Endothelial cell of umbilical vein (primary cell): Measurements from ENCODE around the gene KLHDC9. TPM values are rescaled to one million over a fixed set of nuclear protein-coding genes. Genes with fewer than 3 reads are reported as not detected.

Experiments
- BruUV-seq: library from RNA; stranded (reverse); fragments of 400-500 nt; replicated peaks from 2 replicates; lab custom pipeline; 2021; lab: Mats Ljungman, UMichigan
- CTCF ChIA-PET: fragments of 300-600, 350-600 bp; sonication (Branson Sonifier 250); formaldehyde crosslinking; loops from one replicate; lab custom pipeline; 2021; ENCODE audit warnings: antibody characterized with exemption, inconsistent platforms; lab: Charles Lee
- POLR2A ChIA-PET: fragments of 300-600, 350-600 bp; sonication (Branson Sonifier 250); formaldehyde crosslinking; loops from one replicate; lab custom pipeline; 2021; ENCODE audit warnings: antibody characterized with exemption, inconsistent platforms; lab: Charles Lee
- DNase-seq: peaks from one replicate; pipeline ENCODE4 v3.0.0-alpha.2; 2011; ENCODE audit warnings: low read depth, low spot score
- FAIRE-seq: peaks from 2 replicates; lab custom pipeline; 2011; peaks lifted over from hg19 to GRCh38; lab: Jason Lieb, UNC
- H2AFZ ChIP-seq: 2 replicates; pipeline ENCODE4 v1.6.0; 2012; ENCODE audit warnings: low read depth, low read length, control low read depth, inconsistent platforms
- H3K27ac ChIP-seq: 2 replicates; pipeline ENCODE4 v1.5.1; 2011; ENCODE audit warnings: low read depth, mild to moderate bottlenecking, control low read depth, low read length, moderate library complexity; ENCODE audit not compliant: insufficient read depth
- H3K27me3 ChIP-seq, 2 experiments: 2 replicates each; pipeline versions ENCODE4 v1.6.0 to v1.6.1; 2011; ENCODE audit warnings: low read length in 2 of 2, mixed read lengths in 1 of 2; ENCODE audit not compliant: control insufficient read depth in 2 of 2, insufficient read depth in 2 of 2
- H3K36me3 ChIP-seq, 2 experiments: 2 replicates in 1 of 2; 3 replicates in 1 of 2; pipeline ENCODE4 v1.5.1; 2011; ENCODE audit warnings: low read length in 2 of 2, mild to moderate bottlenecking in 1 of 2, moderate library complexity in 1 of 2; ENCODE audit not compliant: control insufficient read depth in 2 of 2, insufficient read depth in 2 of 2; ENCODE audit errors: extremely low read depth in 1 of 2
- H3K4me1 ChIP-seq: 3 replicates; pipeline ENCODE4 v1.5.1; 2011; ENCODE audit warnings: mild to moderate bottlenecking, low read length; ENCODE audit not compliant: control insufficient read depth, insufficient read depth; ENCODE audit errors: extremely low read depth
- H3K4me2 ChIP-seq: 2 replicates; pipeline ENCODE4 v1.6.1; 2011; ENCODE audit warnings: low read length, control low read depth, mixed read lengths; ENCODE audit not compliant: insufficient read depth
- H3K4me3 ChIP-seq, 3 experiments: fragments of 200-600 bp in 1 of 3; sonication (generic), shearing (Covaris generic) in 1 of 3; replicated peaks in 1 of 3; 2 replicates each; pipeline ENCODE4 v1.5.1; 2011 to 2016; ENCODE audit warnings: control low read depth in 3 of 3, low read length in 3 of 3, mild to moderate bottlenecking in 2 of 3, inconsistent platforms in 1 of 3, low read depth in 1 of 3, moderate library complexity in 1 of 3; ENCODE audit not compliant: insufficient read depth in 1 of 3
- H3K79me2 ChIP-seq: 2 replicates; pipeline ENCODE4 v1.6.0; 2012; ENCODE audit warnings: low read length, inconsistent platforms; ENCODE audit not compliant: control insufficient read depth, insufficient read depth
- H3K9ac ChIP-seq: replicated peaks from 2 replicates; pipeline ENCODE3; 2011; ENCODE audit warnings: low read length, control low read depth; ENCODE audit not compliant: insufficient read depth; ENCODE audit errors: extremely low read depth
- H3K9me1 ChIP-seq: replicated peaks from 3 replicates; pipeline ENCODE4 v1.6.0; 2011; ENCODE audit warnings: mild to moderate bottlenecking, low read length; ENCODE audit not compliant: control insufficient read depth, insufficient read depth; ENCODE audit errors: extremely low read depth
- H3K9me3 ChIP-seq: replicated peaks from 2 replicates; pipeline ENCODE4 v1.5.1; 2012; ENCODE audit warnings: low read length, inconsistent platforms; ENCODE audit not compliant: control insufficient read depth, insufficient read depth
- H4K20me1 ChIP-seq: replicated peaks from 2 replicates; pipeline ENCODE3; 2011; ENCODE audit warnings: mild to moderate bottlenecking, low read length; ENCODE audit not compliant: control insufficient read depth, insufficient read depth; ENCODE audit errors: extremely low read depth
- JUN ChIP-seq: IDR thresholded peaks from 2 replicates; pipeline ENCODE4 v1.6.1; 2011; ENCODE audit warnings: borderline replicate concordance, low read depth; ENCODE audit not compliant: insufficient read length, insufficient read depth
- MYC ChIP-seq: IDR thresholded peaks from one replicate; pipeline ENCODE4 v1.6.1; 2011; ENCODE audit warnings: mild to moderate bottlenecking, low read depth, low read length
- dilution Hi-C: fragments of 300-500 bp; cut with MboI; formaldehyde crosslinking; loops from one replicate; pipeline ENCODE4 v1.15.0; 2019; ENCODE audit warnings: low sequenced_read_pairs; ENCODE audit not compliant: extremely low pct_ligation_motif_present
- intact Hi-C: fragments of 100-400 bp; cut with micrococcal nuclease; formaldehyde crosslinking; loops from one replicate; pipeline ENCODE4 v1.10.0; 2022
- polyA plus RNA-seq, 4 experiments: library from polyadenylated mRNA; depleted of rRNA in 3 of 4; stranded (reverse) in 3 of 4; unstranded in 1 of 4; fragments of >200 nt; gene quantifications; 2 replicates each; pipeline versions ENCODE4 v1.2.1 to v1.2.3, GENCODE V29; 2011 to 2012; ENCODE audit warnings: missing spikeins in 1 of 4
- total RNA-seq: library from RNA; stranded (reverse); gene quantifications from 2 replicates; pipeline ENCODE4 v1.2.3, GENCODE V29; 2021

KLHDC9 gene
- total and polyA plus RNA-seq, 2 donors (not counting 3 experiments of a cell fraction or from before 2014, with no cell fraction given): 1.1 to 2.6 TPM

- no TSS peak for BruUV-seq
- H3K79me2 ChIP-seq: no peaks in the 10 kb centered on the region
- H3K9me3 ChIP-seq: no peaks in the 10 kb centered on the region
- H3K4me2 ChIP-seq: no peak overlapping the region
- no peak overlapping the region for H3K27ac ChIP-seq
- H3K9ac ChIP-seq: no peak overlapping the region
- H3K9me1 ChIP-seq: no peaks in the 10 kb centered on the region
- DNase-seq (no peak), FAIRE-seq (no peak)
- H3K4me1 ChIP-seq: no peaks in the 10 kb centered on the region
- no peak overlapping the region for H2AFZ ChIP-seq
- no peaks in the 10 kb centered on the region for H3K36me3 ChIP-seq
- ChIA-PET CTCF (interaction anchor here (1.0 to 1.9 kb wide), 3 partner anchors 10 to 87 kb away, joined by 4 to 6 read pairs (median 5); no protein-coding TSS in a partner anchor), POLR2A (no interaction called here)
- no peaks in the 10 kb centered on the region for H4K20me1 ChIP-seq
- no peak for TF ChIP-seq JUN
- TF ChIP-seq MYC: no peak
- intact Hi-C loops: no loop called here
- no peaks in the 10 kb centered on the region for H3K27me3 ChIP-seq
- dilution Hi-C loops: no loop called here
- H3K4me3 ChIP-seq: no peak overlapping the region
Measured at GRCh38 chr1:161084597-161084988, 13.6 kb upstream of the KLHDC9 start.

- Histone ChIP-seq H3K4me2 (no peak overlapping the region), H2AFZ (no peak overlapping the region), H3K9ac (no peak overlapping the region), H3K27ac (no peak overlapping the region), H4K20me1 (no peaks in the 10 kb centered on the region), H3K27me3 (no peaks in the 10 kb centered on the region), H3K79me2 (no peaks in the 10 kb centered on the region), H3K9me3 (no peaks in the 10 kb centered on the region), H3K36me3 (no peaks in the 10 kb centered on the region), H3K4me3 (no peak overlapping the region), H3K4me1 (no peaks in the 10 kb centered on the region), H3K9me1 (no peaks in the 10 kb centered on the region)
- FAIRE-seq: no peak
- dilution Hi-C loops: no loop called here
- no TSS peak for BruUV-seq
- intact Hi-C loops: no loop called here
- TF ChIP-seq JUN: no peak
- ChIA-PET POLR2A (no interaction called here), CTCF (interaction anchor here (1.0 to 1.1 kb wide), 2 partner anchors 11 to 12 kb away, joined by 4 to 6 read pairs; no protein-coding TSS in a partner anchor)
- no peak for DNase-seq
Measured at GRCh38 chr1:161085165-161085564, 13.0 kb upstream of the KLHDC9 start.
